Activated T-cell treated with anti-CD3 and anti-CD28 coated beads for 24 hours (primary cell): Measurements from ENCODE around the gene AKAP6.

Experiments used
- DNase-seq: peaks from one replicate; pipeline ENCODE4 v3.0.0-alpha.2; 2020; ENCODE audit warnings: low read depth

The AKAP6 gene

DNA sequence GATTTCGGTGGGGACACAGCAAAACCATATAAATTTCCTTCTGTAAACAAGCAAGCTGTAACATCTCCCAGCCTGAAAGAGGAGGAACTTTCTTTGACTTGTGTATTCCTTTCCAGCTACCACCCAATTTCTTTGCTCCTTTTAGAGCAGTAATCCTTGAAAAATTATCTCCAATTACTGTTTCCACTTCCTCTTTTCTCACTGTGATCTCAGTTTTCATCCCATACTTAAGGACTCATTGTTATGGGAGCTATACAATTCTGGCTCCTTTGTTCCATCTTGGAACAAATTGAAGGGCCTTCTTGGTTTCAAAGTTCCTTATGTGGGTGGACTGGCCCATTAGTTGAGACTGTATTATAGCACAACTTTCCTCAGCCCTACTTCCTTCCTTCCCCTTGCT lies 152.6 kb downstream of the AKAP6 start:
- DNase-seq, result no peak

DNA sequence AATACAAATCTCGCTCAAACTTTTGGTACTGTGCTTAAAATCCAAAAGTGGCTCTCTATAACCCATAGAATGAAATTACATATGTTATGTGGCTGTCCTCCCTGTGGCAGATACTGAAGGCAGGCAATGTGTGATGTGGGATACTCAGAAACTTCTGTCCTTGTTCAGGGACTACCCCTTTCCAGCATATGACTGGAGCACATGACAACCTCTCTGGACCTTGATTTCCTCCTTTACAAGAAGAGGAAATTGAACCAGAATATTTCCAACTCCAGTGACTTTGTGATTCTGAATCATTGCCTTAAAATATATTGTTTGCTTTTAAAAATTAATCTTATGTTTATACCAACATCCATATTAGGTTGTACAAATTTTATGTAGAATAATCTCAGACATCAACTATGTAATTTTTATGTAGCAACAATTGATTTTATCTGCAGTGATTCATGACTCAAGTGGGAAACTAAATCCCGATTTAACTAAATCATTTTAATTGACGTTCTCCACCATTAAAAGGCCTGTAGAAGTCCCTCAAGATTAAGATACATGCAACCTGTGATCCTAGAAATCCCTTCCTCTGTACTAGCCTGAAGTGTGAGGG lies 162.4 kb downstream of the AKAP6 start:
- DNase-seq, result no peak

DNA sequence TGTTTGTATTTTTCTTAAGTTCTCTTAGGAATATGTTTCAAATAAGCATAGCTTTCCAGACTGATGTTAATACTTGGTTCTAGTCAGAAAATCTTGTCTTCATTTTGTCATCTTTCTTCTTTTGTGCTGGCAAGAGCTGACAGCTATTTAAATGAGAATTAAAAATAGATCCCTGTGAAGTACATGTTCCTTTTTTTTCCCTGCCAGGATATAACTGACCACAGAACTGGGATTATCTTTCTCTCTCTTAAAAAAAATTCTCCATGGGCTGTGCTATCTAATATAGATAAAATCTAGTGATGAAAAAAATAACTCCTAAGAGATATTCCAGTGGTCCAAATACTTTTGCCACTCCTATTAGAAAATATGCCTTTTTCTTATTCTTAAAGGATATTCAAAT lies 163.4 kb downstream of the AKAP6 start:
- DNase-seq, result no peak

DNA sequence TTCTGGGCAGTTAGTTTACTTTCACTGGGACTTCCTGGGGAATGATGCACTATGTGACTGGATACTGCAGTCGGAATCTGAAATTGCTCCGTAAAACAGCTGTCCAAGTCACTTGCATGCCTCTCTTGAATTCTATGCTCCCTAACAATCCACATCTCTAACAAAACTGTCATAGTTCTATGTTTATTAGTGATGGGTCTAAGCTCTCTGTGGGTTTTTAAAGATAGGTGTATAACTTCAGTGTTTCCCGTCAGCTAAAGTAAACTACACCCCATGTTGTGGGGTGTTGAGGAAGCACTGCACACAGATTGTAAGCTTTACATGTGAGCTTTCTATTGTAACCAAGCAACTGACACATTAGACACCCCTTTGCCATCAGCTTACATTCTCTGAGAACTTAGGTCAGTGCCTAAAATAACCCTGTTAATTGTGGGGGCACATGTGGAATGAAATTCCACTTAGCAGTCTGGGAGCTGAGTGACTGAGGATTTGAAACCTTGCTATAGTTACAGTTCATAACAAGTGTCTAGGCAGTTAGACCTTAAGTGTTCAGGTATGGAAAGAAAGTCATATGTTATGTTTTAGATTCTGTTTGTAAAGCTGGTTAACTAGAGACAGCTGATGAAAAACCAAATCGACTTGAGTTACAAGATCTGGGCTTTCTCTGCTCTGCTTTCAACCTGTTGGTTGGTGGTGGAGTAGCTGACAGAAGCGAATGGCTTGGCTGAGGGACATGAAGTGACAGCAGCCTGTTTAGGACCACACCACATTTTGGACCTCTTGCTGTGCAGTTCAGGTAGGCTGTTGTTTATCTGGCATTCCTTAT lies 165.7 kb downstream of the AKAP6 start:
- no peak for DNase-seq

DNA sequence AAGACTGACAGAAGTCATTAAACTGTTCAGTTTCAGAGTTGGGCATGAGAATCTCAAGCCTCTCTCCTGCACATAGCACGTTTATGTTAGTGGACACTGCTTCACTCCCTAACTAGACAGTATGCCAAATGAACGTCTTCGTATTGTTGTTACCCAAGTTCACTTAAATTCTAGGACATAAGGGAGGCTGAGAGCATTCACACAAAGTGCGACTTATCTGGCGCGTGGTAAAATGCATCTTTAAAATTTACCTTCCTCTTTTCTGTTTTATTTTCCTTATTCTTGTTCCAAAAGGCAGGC lies 166.3 kb downstream of the AKAP6 start:
- no peak for DNase-seq

DNA sequence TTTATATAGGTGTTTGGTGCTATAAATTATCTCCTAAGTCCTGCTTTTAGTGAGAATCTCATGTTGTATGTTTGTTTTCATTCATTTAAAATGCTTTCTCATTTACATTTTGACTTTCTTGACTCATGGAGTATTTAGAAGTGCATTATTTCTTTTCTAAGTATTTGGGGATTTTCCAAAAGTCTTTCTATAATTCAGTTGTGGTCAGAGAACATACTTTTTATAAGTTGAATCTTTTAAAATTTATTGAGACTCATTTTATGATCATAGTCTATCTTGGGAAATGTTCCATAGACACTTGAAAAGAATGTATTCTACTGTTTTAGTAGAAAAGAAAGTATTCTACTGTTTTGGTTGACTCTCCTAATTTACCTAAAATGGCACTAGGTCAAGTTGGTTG lies 168.2 kb downstream of the AKAP6 start:
- no peak for DNase-seq

DNA sequence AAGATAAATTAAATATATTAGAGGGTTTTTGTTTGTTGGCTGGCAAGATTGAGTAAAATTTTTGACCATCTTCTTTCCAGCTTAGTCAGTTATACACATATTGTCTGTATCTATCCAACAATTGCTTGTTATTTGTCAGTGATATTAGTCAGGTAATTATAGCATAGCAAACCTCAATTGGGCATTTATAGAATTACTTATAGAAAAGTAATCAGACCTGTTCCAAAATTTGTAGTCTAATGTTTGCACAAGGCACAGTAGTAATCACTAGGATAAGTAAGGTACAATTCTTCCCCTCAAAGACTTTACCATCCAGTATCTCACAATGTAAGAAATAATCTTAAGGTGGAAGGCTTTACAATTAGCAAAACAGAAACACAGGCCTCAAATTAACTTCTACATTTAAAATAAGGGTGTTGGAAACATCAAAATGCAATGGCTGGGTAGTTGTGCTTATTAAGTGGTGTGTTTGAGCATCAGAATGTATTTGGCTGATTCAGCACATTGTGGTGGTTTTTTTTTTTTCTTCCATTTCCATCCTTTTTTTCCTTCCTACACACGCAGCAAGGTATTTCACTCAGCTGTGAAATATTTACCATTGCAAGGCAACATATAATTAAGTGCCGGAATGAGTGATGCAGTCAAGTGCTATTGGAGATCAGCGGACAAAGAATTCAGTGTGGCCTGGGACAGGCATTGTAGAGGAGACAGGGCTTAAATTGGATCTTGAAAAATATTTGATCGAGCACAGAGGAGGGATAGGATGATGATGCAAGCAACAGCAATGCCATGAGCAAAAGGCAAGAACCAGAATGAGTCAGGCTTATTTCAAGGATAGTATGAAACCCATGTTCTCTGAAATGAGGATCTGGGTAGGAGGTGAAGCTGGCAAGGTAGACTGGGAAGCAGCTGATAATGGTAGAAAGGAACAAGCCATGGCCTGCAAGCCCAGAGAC lies 178.2 kb downstream of the AKAP6 start:
- DNase-seq, result no peak

DNA sequence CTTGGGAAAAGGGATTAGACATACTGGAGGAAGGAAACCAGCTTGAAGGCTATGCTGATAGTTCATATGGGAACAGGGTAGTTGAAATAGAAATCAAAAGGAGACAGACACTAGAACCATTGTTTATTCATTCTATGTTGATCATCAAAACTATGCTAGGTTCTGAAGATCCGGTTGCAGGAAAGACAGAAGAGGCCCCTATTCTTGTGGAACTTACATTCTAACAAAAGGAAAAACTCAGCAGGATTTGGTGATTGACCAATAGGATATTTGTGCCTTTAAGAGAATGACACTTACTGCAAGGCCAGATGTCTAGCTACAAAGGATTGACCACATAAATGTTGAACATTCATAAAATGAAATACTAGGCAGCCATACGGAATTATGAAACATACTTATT lies 179.2 kb downstream of the AKAP6 start:
- no peak for DNase-seq

DNA sequence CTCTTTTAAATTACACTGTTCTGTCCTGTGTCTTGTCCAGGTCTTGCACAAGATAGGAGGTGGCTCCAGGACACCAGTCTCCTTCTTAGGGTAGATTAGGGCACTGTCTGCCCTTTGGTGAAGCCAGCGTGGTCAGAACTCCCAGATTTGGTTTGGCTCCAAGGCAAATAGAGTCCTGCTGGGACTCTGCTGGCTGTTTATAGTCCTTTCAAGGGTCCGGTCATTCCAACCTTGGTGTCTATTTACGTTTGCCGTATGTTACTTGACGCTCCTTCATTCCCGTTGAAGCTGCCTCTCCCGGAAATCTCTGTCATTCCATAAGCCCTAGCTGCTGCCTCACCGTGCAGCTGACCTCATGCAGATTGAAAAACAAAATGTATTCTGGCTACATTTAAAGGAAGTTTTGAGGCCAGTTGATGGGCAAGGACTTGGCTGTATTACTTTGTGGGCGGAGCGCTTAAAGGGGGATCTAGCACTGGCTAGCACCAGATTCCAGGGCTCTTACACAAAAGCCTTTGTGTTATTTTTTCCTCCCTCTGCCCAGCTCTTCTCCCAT lies 180.6 kb downstream of the AKAP6 start:
- DNase-seq, result no peak

DNA sequence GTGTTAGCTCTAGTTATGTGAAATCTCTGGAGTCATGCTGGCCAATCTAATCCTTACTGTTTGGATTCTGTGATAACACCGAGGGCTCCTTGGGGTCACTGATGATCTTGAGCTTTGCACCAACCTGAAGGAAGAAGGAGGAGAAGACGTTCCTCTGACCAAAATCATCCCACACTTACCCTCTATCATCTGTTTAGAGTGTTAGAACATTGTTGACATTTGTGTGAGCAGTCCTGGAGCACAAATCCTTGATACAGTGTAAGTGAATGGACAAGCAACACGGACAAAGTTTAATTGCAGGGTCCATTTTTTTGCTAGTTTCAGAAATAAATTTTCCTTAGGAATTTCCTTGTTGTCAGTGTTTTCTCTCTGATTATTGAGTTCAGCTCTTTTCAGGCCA lies 181.7 kb downstream of the AKAP6 start:
- DNase-seq, result no peak

DNA sequence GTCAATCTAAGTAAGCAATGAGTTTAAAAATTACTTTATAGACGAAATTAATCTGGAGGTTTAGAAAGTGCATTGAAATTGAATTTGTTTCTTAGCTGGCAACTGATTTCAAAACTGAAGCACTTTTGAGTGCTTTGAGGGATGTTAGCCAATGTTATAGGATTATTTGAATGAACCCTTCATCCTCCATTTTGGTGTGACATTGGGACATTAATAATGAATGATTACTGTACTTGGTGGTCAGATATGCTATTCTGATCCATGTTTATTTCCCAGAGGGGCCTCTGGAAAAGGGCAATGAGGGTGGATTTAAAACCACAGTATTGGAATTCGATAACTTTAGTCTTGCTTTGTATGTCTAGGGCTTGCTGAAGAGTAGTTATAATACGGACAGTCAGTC lies 183.2 kb downstream of the AKAP6 start:
- DNase-seq, result no peak

DNA sequence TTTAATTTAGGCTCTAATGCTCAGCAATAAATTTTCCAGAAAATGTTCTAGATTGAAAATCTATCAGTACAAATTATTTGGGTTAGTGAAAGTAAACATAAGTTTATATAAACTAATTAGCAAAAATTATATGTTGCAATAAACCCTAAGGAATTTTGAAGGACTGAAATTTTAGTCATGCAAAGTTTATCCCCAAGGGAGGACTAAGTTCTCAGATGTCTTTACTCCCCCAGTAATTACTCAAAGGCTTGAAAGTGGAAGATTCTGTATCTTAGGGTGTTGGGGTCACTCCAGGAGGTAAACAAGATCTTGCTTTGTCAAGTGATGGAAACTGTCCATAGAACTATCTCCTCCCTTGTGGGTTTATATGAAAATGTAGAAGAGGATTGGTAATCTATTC lies 183.7 kb downstream of the AKAP6 start:
- no peak for DNase-seq

DNA sequence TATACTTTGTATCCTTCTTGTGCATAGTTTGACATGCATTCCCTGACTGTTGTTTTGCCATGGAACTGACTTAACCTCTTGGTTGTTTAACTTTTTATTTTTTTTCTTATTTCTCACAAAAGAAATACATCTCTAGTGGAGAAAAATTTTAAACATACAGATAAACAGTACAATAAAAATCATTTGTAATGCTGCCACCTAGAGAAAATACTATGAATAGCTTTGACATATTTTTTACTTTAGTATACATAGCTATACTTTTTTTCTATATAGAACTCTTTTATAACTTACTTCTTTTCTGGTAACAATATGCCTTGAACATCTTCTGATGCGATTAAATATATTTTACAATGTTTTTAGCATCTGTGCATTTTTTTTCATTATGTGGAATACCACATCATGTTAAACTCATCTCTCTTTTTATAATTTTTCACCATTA lies 184.5 kb downstream of the AKAP6 start:
- no peak for DNase-seq

DNA sequence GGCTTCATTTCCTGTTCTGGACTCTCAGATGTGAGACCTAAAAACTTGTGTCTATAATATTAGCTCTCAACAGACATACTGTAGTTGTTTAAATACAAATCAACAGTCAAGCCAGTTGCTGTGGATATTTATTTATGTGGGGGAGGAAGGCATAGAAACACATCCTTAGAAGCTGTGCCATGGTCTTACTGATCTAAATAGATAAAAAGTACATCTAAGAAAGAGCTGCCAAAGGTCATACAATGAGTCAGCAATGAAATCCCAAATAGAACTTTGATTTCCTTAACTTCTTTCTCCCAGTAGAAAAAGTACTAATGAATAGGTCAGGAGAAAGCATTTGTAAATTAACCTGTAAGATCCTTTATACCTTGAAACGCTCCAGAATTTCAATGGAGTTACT lies 185.1 kb downstream of the AKAP6 start:
- DNase-seq, result no peak

DNA sequence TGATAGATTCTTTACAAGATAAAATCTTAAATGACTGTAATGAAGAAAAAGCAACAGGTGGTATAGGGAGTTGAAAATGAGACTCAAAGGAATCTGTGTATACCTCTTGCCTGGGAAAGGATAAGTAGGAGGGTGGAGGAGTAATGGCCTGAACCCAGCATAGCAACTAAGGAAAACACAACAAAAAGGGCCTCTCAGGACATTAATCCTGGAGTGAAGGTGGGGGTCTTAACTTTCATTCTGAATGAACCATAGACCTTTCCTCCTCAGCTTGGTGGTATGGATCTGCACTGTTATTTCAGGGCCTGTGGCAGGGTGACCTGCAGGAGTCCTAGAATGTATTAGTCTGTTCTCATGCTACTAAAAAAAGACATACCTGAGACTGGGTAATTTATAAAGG lies 185.6 kb downstream of the AKAP6 start:
- no peak for DNase-seq

DNA sequence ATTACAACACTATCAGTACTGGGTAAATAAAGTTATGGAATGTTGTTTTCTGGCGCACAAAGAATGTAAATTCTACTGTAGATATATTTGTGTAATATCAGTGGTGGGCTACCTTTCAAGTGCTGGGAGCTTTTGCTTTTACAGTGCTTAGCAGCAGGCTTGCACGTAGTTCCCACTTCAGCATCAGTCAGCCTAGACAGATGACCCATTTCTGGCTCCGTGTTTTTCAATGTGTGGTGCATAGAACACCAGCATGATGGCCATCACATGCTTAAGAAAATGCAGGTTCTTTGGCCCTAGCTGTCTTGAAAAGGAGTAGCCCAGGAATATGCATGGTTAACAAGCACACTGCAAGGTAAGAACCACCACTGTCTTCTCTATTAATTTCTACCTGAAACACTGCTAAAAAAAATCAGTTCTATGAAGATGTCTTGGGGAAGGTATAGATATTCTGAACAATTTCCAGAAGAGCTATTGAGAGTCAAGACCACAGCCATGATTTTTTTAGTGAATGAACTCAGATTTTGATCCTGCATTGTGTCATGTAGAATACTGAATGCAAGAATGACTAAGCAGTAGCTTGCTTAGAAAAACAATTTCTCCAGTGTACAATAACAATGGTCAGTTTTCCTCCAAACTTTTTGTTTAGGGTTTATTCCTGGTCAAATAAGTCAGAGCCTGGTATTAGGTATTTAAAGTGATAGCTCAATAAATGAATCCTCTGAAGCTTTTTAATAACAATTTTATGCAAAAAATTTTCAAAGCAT lies 195.7 kb downstream of the AKAP6 start:
- DNase-seq, result no peak

DNA sequence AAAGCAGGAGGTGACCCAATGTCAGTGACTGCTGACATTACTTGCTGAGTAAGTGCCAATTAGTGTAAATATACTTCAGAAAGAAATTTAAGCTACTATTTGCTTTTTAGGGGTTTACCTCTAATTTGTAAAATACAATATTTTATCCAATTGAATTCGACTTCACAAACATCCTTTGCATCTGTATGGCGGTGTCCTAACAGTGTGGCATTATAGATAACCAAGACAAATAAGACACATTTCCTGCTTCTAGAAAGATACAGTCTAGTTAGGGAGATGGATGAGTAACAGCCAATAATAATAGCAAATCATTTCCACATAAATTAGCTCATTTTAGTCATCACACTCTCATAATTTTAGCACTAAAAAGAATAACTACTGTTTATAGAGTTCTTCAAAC lies 196.5 kb downstream of the AKAP6 start:
- no peak for DNase-seq

DNA sequence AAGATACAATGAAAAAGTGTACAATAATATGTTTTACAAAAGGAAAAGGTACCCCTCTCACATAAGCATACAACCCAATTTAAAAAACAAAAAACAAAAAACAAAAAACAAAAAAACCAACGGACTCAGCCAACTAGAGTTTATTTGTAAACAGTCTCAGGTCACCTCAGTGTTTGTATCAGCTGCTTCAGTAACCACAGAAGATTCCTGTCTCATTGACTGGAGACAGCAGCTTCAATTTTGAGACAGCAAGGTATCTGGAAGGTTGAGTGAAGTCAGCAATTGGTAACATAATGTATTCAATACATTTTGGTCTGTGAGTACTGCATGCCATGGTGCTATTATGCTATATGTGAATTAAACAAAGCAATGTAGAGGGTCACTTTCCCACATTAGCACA lies 201.7 kb downstream of the AKAP6 start:
- no peak for DNase-seq

DNA sequence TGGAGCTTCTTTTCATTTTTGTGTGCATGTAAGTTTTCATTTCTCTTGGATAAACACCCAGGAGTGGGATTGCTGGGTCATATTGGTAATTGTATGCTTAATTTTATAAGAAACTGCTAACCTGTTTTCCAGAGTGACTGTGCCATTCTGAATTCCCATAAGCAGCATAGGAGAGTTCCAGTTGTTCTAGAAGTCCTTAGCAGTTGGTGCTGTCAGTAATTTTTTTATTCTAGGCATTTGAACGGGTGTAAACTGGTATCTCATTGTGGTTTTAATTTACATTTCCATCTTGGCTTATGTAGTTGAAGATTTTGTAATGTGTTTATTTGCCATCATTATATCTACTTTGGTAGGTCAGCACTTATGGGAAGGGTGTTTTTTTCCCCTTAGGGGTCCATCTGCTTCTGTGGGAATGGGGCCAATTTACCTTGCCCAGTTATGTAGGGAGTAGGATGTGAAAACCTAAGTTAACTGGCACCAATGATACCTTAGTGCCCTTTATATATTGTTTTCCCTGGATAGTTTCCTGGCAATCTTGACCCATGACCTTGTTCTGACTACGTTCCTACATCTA lies 202.9 kb downstream of the AKAP6 start:
- DNase-seq, result no peak

DNA sequence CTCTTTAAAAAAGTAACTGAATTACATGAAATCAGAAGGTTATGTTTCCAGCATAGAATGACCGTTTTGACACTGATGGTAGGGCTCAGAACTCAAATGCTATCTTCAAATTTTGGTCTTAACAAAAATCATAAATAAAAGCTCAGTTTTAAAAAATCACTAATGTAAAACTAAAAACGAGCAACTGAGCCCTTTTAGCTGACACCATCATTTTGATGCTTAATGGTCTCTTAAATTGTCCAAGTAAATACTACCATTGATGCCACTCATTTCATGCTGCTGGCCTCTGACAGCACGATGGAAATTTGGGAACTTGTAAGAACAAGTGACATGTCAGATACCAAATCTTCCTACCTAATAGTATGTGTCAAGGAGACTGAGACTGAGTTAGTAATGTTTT lies 205.0 kb downstream of the AKAP6 start:
- no peak for DNase-seq

DNA sequence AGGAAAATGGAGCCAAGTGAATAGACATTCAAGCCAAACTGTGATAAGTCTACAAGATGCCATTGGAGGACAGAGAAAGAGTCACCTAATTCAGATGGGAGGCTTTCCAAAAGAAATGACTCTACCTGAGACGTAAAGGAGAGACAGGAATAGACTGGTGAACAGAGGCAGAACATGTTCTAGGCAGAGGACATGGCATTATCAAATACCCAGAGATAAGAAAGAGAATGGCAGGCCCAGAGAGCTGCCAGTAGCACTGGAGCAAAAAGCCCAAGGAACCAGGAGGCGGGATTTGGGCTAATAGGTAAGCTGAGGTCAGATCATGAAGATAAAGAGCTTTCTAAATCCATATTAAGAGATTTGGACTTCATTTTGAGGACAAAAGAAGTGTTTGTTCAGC lies 207.1 kb downstream of the AKAP6 start:
- no peak for DNase-seq

DNA sequence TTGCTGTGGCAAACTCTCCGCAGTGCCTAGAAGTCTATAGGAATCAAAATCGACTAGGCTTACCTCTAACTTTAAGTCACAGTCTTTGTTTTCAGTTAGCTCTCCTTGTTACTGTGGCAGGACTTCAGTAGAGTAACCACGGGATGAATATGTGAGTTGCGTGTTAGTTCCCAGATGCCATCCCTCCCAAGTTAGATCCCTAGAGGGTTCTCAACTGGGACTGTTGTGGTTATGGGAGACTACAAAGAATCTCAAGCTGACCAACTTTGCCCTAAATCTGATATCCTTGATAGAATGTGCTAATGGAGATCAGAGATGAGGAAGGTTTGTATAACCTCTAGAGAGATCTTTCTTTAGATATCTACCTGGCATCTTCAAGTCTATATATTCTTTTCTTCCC lies 208.1 kb downstream of the AKAP6 start:
- no peak for DNase-seq
